ENCODE data around the gene C2orf49.

Gene C2orf49

GRCh38 chr2:105362862-105363591 is 25.7 kb downstream of the C2orf49 start:
- DNase-seq: no peak

- DNase-seq: no peak
Observed at GRCh38 chr2:105364436-105365139, 27.2 kb downstream of the C2orf49 start.

- DNase-seq: no peak
Observed at GRCh38 chr2:105365206-105365605, 27.9 kb downstream of the C2orf49 start.

- DNase-seq: no peak
Observed at GRCh38 chr2:105368759-105369408, 31.5 kb downstream of the C2orf49 start.

- DNase-seq: peak; percentile 88
Observed at GRCh38 chr2:105369777-105370690, 32.7 kb downstream of the C2orf49 start.

GRCh38 chr2:105371156-105371555 is 33.8 kb downstream of the C2orf49 start:
- no peak for DNase-seq

GRCh38 chr2:105371810-105372209 is 34.5 kb downstream of the C2orf49 start:
- no peak for DNase-seq

- DNase-seq: no peak
Observed at GRCh38 chr2:105373344-105373781, 36.0 kb downstream of the C2orf49 start.

- no peak for DNase-seq
Observed at GRCh38 chr2:105373895-105374401, 36.6 kb downstream of the C2orf49 start.

GRCh38 chr2:105375001-105375561 is 37.7 kb downstream of the C2orf49 start:
- DNase-seq: no peak

- DNase-seq: no peak
Observed at GRCh38 chr2:105376010-105376409, 38.7 kb downstream of the C2orf49 start.

- no peak for DNase-seq
Observed at GRCh38 chr2:105376789-105377240, 39.5 kb downstream of the C2orf49 start.

GRCh38 chr2:105377871-105378270 is 40.5 kb downstream of the C2orf49 start:
- no peak for DNase-seq

GRCh38 chr2:105378276-105378840 is 41.0 kb downstream of the C2orf49 start:
- no peak for DNase-seq

- DNase-seq: no peak
Observed at GRCh38 chr2:105378921-105379383, 41.6 kb downstream of the C2orf49 start.

GRCh38 chr2:105379741-105380186 is 42.4 kb downstream of the C2orf49 start:
- DNase-seq: no peak

- DNase-seq: no peak
Observed at GRCh38 chr2:105380432-105381100, 43.2 kb downstream of the C2orf49 start.

GRCh38 chr2:105381101-105381668 is 43.8 kb downstream of the C2orf49 start:
- no peak for DNase-seq

- no peak for DNase-seq
Observed at GRCh38 chr2:105382177-105382576, 44.8 kb downstream of the C2orf49 start.

GRCh38 chr2:105383432-105384166 is 46.3 kb downstream of the C2orf49 start:
- no peak for DNase-seq

Measured in stimulated activated CD4-positive, alpha-beta T cell treated with anti-CD3 and anti-CD28 coated beads, Interleukin-4, amount 100 ng/mL, for 1 hour (primary cell).